Activated CD4-positive, CD25-positive, alpha-beta regulatory T cell treated with anti-CD3 and anti-CD28 coated beads, Interleukin-2, amount 50 U/mL, for 16 hours (primary cell): ENCODE data around the gene TSC22D4.

Experiments
- DNase-seq: peaks from one replicate; pipeline ENCODE4 v3.0.0-alpha.2; 2020; ENCODE audit warnings: low read depth, low spot score

Gene TSC22D4

DNA sequence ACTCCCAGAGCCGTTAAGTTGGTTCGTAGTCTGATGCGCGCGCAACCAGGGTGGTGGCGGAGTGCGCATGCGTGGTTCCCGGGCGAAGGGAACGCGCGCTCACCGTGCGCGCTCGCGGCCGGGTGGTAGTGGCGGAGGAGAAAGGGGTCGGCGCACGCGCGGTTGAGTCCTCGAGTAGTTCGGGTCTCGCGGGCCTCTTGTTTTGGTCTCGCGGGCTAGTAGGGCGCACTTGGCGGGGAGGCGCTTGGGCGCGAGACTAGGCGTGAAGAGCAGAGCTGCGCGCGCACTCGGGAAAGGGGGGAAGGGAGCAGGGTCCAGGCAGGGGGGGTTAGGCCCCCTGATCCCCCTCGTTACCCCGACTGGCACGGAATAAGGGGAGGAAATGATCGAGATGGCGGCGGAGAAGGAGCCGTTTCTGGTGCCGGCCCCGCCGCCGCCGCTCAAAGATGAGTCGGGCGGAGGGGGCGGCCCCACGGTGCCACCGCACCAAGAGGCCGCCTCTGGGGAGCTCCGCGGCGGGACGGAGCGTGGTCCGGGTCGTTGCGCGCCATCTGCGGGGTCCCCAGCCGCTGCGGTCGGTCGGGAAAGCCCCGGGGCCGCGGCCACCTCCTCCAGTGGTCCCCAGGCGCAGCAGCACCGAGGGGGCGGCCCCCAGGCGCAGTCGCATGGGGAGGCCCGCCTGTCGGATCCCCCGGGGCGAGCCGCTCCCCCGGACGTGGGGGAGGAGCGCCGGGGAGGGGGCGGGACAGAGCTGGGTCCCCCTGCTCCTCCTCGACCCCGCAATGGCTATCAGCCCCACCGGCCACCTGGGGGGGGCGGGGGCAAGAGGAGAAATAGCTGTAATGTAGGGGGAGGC is 49.1 kb downstream of the TSC22D4 start, which contains the start of gene MEPCE:
TSS of gene MEPCE (plus strand) at position 195 of the 856 bp plus-strand sequence. CDS start at position 383, 188 bp downstream.
- peak; percentile 90 for DNase-seq

DNA sequence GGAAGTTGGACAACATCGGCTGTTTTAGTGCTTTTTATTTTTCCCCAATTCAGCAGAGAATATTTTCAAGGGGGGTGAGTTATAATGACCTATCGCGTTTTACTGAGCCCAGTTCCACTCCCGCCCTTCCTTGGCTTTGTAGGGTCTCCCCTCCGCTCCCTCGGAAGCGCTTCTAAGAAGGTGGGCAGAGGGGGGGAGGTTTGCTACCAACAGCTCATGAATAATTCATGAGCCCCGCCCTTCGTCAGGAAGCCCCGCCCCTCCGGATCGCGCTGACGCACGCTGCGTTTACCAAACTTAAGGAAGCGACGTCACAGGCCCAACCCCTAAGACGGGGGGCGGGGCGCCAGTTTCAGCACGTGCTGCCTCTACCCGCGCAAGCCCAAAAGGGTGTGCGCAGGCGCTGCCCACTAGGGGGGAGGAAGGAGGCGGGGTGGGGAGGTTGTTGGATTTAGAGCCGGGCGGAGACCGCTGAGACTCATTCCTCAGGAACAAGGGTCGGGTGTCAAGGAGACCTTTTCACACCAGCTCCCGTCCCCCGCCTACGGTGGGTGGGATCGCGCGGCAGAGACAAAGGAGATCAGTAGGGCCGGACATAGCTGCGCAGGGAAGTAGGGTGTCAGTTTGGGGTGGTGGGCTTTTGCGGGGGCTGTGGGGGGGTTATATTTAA is 49.9 kb downstream of the TSC22D4 start:
- DNase-seq, result peak; percentile 100

DNA sequence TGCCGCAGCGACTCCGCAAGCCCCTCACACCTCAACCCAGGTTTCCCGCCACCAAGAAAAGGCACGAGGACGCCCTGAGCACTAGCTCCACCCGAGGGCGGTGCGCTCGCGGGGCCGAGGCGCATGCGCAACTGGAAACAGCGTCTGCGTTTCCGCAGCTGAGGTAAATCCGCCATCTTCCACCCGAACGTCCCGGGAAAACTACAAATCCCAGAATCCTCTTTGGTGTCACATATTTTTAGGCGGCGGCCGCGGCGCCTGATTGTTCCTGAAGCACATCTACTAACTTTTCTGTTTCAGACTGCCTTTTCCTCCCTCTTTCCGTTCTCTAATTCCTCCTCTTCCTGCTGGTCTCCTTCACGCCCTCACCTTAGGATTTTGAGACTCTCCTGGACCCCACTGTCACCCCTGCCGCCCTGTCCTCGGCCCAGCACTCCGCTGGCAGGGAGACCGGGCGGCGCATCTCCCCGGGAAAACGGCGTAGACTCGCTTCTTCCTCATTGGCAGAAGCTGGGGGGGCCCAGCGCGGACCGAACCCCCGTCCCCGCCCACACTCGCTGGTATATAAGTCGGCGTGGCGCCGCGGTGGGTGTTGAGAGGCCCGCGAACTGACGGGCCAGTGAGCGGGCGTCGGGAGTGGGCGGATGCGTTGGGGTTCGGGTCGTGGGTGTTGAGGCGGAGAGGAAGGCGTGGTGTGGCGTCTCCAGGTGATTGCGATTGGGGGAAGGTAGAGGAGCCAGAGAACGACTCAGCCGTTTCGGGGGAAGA is 50.6 kb downstream of the TSC22D4 start, which contains the start of gene ZCWPW1:
TSS of gene ZCWPW1 (minus strand) at position 505 of the 768 bp plus-strand sequence. CDS start 8,054 bp downstream, outside the sequence.
- peak; percentile 93 for DNase-seq

DNA sequence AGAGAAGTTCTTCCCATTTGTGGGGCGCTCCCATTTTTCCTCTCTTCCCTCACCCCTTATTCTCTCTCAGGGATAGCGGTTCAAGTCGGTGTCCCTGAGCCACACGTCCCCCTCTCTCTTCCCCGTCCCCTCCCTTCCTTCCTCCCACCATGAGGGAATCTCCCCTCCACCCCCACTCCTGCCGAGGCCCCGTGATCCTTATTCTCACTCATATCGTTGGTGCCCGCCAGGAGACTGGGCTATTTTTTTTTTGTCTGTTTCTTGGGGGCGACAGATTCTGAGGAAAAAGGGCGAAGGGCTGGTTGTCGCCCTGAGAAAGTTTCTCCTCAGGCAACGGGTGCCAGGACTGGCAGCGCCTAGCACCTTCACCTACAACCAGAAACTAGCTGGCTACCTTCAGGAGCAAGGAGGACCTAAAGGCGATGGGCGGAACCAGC is 51.2 kb downstream of the TSC22D4 start:
- no peak for DNase-seq

DNA sequence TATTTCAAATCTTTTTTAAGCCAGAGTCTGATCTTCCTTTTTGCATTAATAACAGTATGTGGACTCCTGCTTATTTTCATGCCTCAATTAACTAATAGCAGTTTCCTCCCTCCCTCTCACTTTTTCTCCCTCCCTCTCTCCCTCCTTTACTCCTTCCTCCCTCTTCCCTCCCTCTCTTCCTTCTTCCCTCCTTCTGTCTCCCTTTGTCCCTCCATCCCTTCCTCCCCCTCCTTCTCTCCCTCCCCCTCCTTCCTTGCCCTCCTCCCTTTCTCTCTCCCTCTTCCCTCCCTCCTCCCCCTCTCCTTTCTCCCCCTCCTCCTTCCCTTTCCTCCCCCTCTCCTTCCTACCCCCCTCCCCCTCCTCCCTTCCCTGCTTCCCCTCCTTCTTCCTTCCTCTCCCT is 52.5 kb downstream of the TSC22D4 start:
- DNase-seq, result no peak

DNA sequence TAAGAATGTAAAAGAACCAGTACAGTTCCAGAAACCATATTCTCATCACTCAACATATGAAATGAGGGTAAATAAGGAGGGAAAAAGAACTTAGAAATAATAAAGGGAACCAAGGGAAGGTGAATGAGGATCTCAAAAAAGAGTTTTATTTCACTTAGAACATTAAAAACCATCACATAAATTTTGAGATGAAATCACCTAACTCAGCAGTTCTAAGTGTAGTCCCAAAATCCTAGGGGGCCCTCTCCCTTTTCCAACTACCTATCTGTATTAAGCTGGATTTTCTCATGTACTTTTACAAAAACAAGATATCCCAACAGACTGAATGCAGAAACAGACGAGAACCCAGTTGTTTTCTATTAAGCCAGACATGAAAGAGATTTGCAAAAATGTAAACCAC is 53.7 kb downstream of the TSC22D4 start:
- DNase-seq, result no peak

DNA sequence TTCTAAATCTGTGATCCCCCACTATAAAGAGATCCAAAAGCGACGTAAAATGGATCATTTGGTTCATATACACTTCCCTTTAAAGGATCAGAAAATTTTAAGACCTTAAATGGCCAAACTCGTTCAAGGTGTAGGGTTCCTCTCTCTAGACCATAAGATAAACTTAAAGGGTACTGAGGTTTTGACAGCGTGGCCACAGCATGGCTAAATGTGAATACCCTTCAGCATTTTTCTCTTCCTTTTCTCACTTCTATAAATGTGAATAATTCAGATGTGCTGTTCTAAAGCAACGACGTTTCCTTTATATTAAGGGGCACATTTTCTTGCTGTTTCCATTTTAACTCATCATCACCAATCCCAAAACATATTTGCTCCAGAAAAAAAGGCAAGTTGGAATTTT is 55.7 kb downstream of the TSC22D4 start:
- DNase-seq, result no peak

DNA sequence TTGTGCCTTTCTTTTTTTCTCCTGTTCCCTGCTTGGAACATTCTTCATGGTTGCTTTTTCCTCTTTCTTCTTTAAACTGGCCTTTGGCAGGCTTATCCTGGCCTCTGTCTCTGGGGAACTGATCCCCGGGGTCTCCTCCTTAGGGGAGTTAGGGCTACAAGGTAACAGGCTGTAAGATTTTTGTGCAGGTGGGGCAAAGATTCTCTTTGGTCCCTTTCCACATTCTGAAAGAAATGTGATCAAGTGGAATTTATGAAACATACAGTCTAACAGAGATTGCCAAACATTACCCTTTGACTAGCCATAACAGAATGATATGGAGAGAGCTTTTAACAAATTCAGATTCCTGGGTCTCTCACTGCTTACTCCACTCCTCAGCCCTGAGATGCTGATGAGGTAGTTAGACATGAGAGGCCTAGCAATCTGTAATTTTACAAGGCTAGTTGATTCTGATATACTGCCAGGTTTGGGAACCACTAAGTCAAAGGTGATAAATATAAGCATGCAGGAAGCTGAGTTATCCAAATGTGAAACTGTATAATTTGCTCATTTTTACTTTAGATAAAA is 59.3 kb downstream of the TSC22D4 start:
- no peak for DNase-seq

DNA sequence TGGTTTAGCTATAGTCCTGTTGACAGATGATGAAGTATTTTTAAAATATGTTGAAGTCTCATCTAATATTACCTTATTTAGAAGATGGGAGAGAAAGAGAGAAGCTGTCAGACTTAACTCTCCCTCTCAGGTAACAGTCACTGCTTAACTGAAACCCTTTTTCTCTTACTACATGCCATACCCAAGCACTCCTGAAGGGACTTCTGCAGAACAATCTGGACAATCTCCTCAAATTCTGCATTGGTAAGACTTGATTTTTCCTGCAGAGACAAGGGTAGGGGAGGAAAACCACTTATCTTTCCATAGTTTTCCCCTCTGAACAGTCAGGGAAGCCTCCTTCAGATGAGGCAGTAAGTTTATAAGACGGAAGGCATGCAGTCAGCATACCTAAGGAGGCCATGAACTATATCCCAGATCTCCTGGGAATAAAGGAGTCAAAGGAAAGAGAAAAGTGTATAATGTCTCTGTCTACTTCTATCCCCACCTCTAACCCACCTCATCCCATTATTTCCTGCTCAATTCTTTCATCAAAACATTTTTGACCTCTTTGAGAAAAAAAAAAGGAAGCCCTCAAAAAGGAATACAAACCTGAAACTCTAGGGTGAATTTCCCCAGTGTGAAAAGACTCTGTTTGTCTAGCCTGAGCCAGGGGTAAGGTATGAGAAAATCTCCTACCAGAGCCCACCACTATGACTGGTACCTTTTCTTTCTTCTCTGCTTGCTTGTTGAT is 59.9 kb downstream of the TSC22D4 start:
- no peak for DNase-seq
